GM23338 (cell line): Measurements from ENCODE around the gene BCAS1. TPM values are rescaled to one million over a fixed set of nuclear protein-coding genes. Genes with fewer than 3 reads are reported as not detected.

Source experiments
- ATAC-seq: fragments of 200-7000 bp; cut with Tn5 transposase; 3 replicates; pipeline ENCODE4 v1.9.1; 2020
- DNase-seq: peaks from one replicate; pipeline ENCODE4 v3.0.0-alpha.2; 2015; ENCODE audit warnings: low spot score
- H2AFZ ChIP-seq: fragments of 200-600 bp; sonication (generic); 2 replicates; pipeline ENCODE4 v1.8.0; 2016; ENCODE audit warnings: antibody characterized with exemption, mild to moderate bottlenecking, moderate library complexity
- H3F3A ChIP-seq: fragments of 200-600 bp; sonication (generic); replicated peaks from 2 replicates; pipeline ENCODE4 v1.8.0; 2017; ENCODE audit warnings: antibody characterized with exemption, mixed run types, low read depth
- H3K27ac ChIP-seq: fragments of 200-600 bp; sonication (generic); 2 replicates; pipeline ENCODE4 v1.6.1; 2016; ENCODE audit warnings: low read depth
- H3K27me3 ChIP-seq: fragments of 200-600 bp; sonication (generic); 2 replicates; pipeline ENCODE4 v1.8.0; 2016; ENCODE audit warnings: mild to moderate bottlenecking, mixed run types, moderate library complexity; ENCODE audit not compliant: insufficient read depth
- H3K36me3 ChIP-seq: fragments of 200-600 bp; sonication (generic); 2 replicates; pipeline ENCODE4 v1.8.0; 2016; ENCODE audit warnings: mild to moderate bottlenecking; ENCODE audit not compliant: insufficient read depth
- H3K4me1 ChIP-seq: fragments of 200-600 bp; sonication (generic); 2 replicates; pipeline ENCODE4 v1.8.0; 2016; ENCODE audit warnings: mild to moderate bottlenecking, moderate library complexity; ENCODE audit not compliant: insufficient read depth
- H3K4me2 ChIP-seq: fragments of 200-600 bp; sonication (generic); 2 replicates; pipeline ENCODE4 v1.7.1; 2017; ENCODE audit warnings: mixed run types
- H3K4me3 ChIP-seq: fragments of 200-600 bp; sonication (generic); 2 replicates; pipeline ENCODE4 v1.6.1; 2016; ENCODE audit warnings: mixed run types
- H3K79me2 ChIP-seq: fragments of 200-600 bp; sonication (generic); replicated peaks from 2 replicates; pipeline ENCODE4 v1.8.0; 2017; ENCODE audit warnings: mild to moderate bottlenecking; ENCODE audit not compliant: insufficient read depth
- H3K9me2 ChIP-seq: fragments of 200-600 bp; sonication (generic); 2 replicates; pipeline ENCODE4 v1.8.0; 2017; ENCODE audit not compliant: insufficient read depth
- H4K20me1 ChIP-seq: fragments of 200-600 bp; sonication (generic); replicated peaks from 2 replicates; pipeline ENCODE4 v1.8.0; 2017; ENCODE audit warnings: mild to moderate bottlenecking; ENCODE audit not compliant: insufficient read depth
- H3K27ac Mint-ChIP-seq: 2 replicates; pipeline ENCODE4 v1.8.0; 2020; ENCODE audit warnings: inconsistent platforms, mild to moderate bottlenecking, moderate library complexity, mixed read lengths
- H3K27me3 Mint-ChIP-seq: 3 replicates; pipeline ENCODE4 v1.8.0; 2022; ENCODE audit warnings: low read depth, mild to moderate bottlenecking, moderate library complexity, mixed read lengths, inconsistent platforms; ENCODE audit not compliant: insufficient read depth, poor library complexity
- H3K36me3 Mint-ChIP-seq: 3 replicates; pipeline ENCODE4 v1.8.0; 2021; ENCODE audit warnings: low read depth, mild to moderate bottlenecking, inconsistent platforms, moderate library complexity, mixed read lengths
- H3K4me1 Mint-ChIP-seq: 3 replicates; pipeline ENCODE4 v1.8.0; 2020; ENCODE audit warnings: mild to moderate bottlenecking, inconsistent platforms, mixed read lengths
- H3K4me3 Mint-ChIP-seq: 3 replicates; pipeline ENCODE4 v1.8.0; 2021; ENCODE audit warnings: moderate library complexity, mild to moderate bottlenecking, inconsistent platforms, mixed read lengths
- H3K9me3 Mint-ChIP-seq: 3 replicates; pipeline ENCODE4 v1.8.0; 2020; ENCODE audit warnings: moderate library complexity, mild to moderate bottlenecking, inconsistent platforms, mixed read lengths
- ETS1 ChIP-seq: IDR thresholded peaks from 2 replicates; pipeline ENCODE4 v1.6.1; 2016; ENCODE audit warnings: antibody characterized with exemption
- EZH2phosphoT487 ChIP-seq: fragments of 200-600 bp; sonication (generic); IDR thresholded peaks from one replicate; pipeline ENCODE4 v1.8.1; 2018; ENCODE audit warnings: antibody characterized with exemption; ENCODE audit not compliant: unreplicated experiment
- JUNB ChIP-seq: IDR thresholded peaks from one replicate; pipeline ENCODE4 v1.6.1; 2016; ENCODE audit warnings: antibody characterized with exemption; ENCODE audit not compliant: unreplicated experiment
- NANOG ChIP-seq: IDR thresholded peaks from 2 replicates; pipeline ENCODE4 v1.6.1; 2016; ENCODE audit warnings: antibody characterized with exemption, borderline replicate concordance
- POLR2AphosphoS5 ChIP-seq: IDR thresholded peaks from 2 replicates; pipeline ENCODE4 v1.6.1; 2016; ENCODE audit warnings: antibody characterized with exemption, low read depth
- REST ChIP-seq: IDR thresholded peaks from one replicate; pipeline ENCODE4 v1.6.1; 2018; ENCODE audit warnings: antibody characterized with exemption; ENCODE audit not compliant: unreplicated experiment
- STAT1 ChIP-seq: IDR thresholded peaks from one replicate; pipeline ENCODE4 v1.6.1; 2016; ENCODE audit warnings: antibody characterized with exemption; ENCODE audit not compliant: unreplicated experiment
- ZNF114 ChIP-seq: fragments of 250-450 bp; sonication (Bioruptor Pico); IDR thresholded peaks from 2 replicates; pipeline ENCODE4 v1.5.0; 2020; ENCODE audit warnings: mild to moderate bottlenecking, moderate library complexity
- ZNF331 ChIP-seq: fragments of 250-450 bp; sonication (Bioruptor Pico); IDR thresholded peaks from 2 replicates; pipeline ENCODE4 v1.5.0; 2020; ENCODE audit warnings: low read depth, mild to moderate bottlenecking, moderate library complexity
- ZNF462 ChIP-seq: fragments of 250-450 bp; sonication (Bioruptor Pico); IDR thresholded peaks from 2 replicates; pipeline ENCODE4 v1.5.0; 2020; ENCODE audit warnings: mild to moderate bottlenecking, moderate library complexity
- polyA plus RNA-seq: library from polyadenylated mRNA; unstranded; fragments of >200 nt; fragmentation: Nextera tagmentation; extraction: Ambion mirVana; gene quantifications from 2 replicates; pipeline ENCODE4 v1.2.1, GENCODE V29; 2016
- total RNA-seq: library from RNA; depleted of rRNA; stranded (reverse); fragments of >200 nt; shearing (Covaris generic); gene quantifications from 2 replicates; pipeline ENCODE4 v1.2.3, GENCODE V29; 2014

The BCAS1 gene
- total and polyA plus RNA-seq, 2 experiments from 2014 or later = 0.17 to 0.19 TPM

DNA sequence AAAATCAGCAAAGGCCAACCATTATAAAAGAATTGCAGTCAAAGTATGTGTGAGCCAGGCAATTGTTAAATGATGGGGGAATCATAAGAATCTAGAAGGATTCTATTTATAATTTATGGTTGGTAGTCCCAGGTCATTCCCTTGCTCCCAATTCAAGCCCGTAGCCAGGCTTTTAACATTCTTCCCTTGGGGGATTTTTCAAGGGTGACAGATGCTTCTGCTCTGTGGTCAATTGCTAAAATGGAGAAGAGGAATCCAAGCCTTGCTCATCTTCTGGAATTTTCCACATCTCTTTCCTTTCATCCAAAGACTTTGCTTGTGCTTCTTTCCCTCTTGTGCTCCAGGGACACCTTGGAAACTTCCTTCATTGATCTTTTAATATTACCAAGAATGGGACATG is 18.0 kb upstream of the BCAS1 start:
- Histone ChIP-seq H3K79me2 (no peaks in the 10 kb centered on the region), H3F3A (no peaks in the 10 kb centered on the region), H2AFZ (no peak overlapping the region), H3K36me3 (no peaks in the 10 kb centered on the region), H3K4me2 (no peak overlapping the region), H3K4me1 (no peaks in the 10 kb centered on the region), H4K20me1 (no peaks in the 10 kb centered on the region), H3K4me3 (no peak overlapping the region), H3K27ac (no peak overlapping the region), H3K9me2 (0 out of 2 replicates have a peak, but pooled peaks cover 4% of the 10 kb centered on the region), H3K27me3 (no peaks in the 10 kb centered on the region)
- Mint-ChIP-seq H3K9me3 (no peaks in the 10 kb centered on the region), H3K4me1 (no peaks in the 10 kb centered on the region), H3K27ac (no peak overlapping the region), H3K4me3 (no peak overlapping the region), H3K36me3 (no peaks in the 10 kb centered on the region), H3K27me3 (no peaks in the 10 kb centered on the region)
- no peak for TF ChIP-seq ZNF331 (CRISPR knock-in tag)
- TF ChIP-seq ETS1 = no peak
- no peak for DNase-seq
- no peak for ATAC-seq

DNA sequence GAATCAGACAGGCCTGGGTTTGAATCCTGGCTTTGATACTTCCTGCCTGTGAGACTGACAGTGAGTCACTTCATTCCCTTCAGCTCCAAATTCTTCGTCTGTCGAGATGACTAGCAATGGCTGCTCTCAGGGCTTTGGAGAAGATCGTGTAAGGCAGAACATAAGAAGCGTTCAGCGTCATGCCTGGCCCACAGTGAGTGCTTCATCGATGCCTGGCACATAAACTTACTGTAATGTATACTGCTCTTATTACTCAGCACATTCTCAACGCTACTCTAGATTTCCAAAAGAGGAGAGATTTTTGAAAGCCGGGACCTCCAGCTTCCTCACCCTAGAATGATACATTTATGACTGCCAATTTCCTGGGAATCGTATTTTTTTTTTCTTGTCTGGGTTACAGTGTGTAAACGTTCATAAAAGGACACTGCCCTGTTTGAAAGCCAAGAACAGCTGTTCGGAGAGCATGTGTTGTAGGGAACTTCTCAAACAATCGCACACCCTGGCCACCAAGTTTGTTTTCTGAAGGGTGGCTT is 16.2 kb upstream of the BCAS1 start:
- Mint-ChIP-seq H3K27me3 (no peaks in the 10 kb centered on the region), H3K36me3 (no peaks in the 10 kb centered on the region), H3K4me3 (no peak overlapping the region), H3K9me3 (no peaks in the 10 kb centered on the region), H3K4me1 (no peaks in the 10 kb centered on the region), H3K27ac (no peak overlapping the region)
- ATAC-seq (no peak), DNase-seq (no peak)
- H3K4me3 ChIP-seq = no peak overlapping the region
- 0 out of 2 replicates have a peak, but pooled peaks cover 4% of the 10 kb centered on the region for H3K9me2 ChIP-seq
- H2AFZ ChIP-seq = no peak overlapping the region
- H3K79me2 ChIP-seq = no peaks in the 10 kb centered on the region
- no peak overlapping the region for H3K4me2 ChIP-seq
- H3F3A ChIP-seq = no peaks in the 10 kb centered on the region
- H3K27ac ChIP-seq = no peak overlapping the region
- no peaks in the 10 kb centered on the region for H3K36me3 ChIP-seq
- no peaks in the 10 kb centered on the region for H3K4me1 ChIP-seq
- no peaks in the 10 kb centered on the region for H4K20me1 ChIP-seq
- no peaks in the 10 kb centered on the region for H3K27me3 ChIP-seq
- TF ChIP-seq REST (no peak), NANOG (no peak), EZH2phosphoT487 (no peak), ZNF462 (CRISPR knock-in tag) (no peak), JUNB (no peak), ZNF331 (CRISPR knock-in tag) (no peak), POLR2AphosphoS5 (no peak), STAT1 (no peak), ETS1 (no peak), ZNF114 (CRISPR knock-in tag) (no peak)
